GM21515 (cell line): Measurements from ENCODE around the gene LRRC8C.

Experiments used
- ATAC-seq: cut with Tn5 transposase; IDR thresholded peaks from one replicate; pipeline ENCODE4 v1.9.1; 2021; ENCODE audit not compliant: unreplicated experiment

The LRRC8C gene

GRCh38 chr1:89762386-89762778 is 129.5 kb downstream of the LRRC8C start:
- ATAC-seq, result no peak

GRCh38 chr1:89762779-89763648 is 130.1 kb downstream of the LRRC8C start:
- ATAC-seq, result peak; percentile 98

GRCh38 chr1:89763649-89763986 is 130.7 kb downstream of the LRRC8C start:
- no peak for ATAC-seq

- no peak for ATAC-seq
Measured at GRCh38 chr1:89765774-89766173, 132.9 kb downstream of the LRRC8C start.

- ATAC-seq, result no peak
Measured at GRCh38 chr1:89767618-89768017, 134.7 kb downstream of the LRRC8C start.
